Endothelial cell (in vitro differentiated cells): Measurements from ENCODE around the gene ZMIZ1. TPM values are rescaled to one million over a fixed set of nuclear protein-coding genes. Genes with fewer than 3 reads are reported as not detected.
A peak's percentile ranks its signal among the peaks of the same experiment; 100 is the strongest.

Experiments used
- DNase-seq: peaks from one replicate; pipeline ENCODE4 v3.0.0; 2021; ENCODE audit warnings: low spot score
- H3K27ac Mint-ChIP-seq: one replicate; pipeline ENCODE4 v1.8.0; 2021; ENCODE audit warnings: mixed read lengths, inconsistent platforms; ENCODE audit not compliant: unreplicated experiment
- H3K27me3 Mint-ChIP-seq: one replicate; pipeline ENCODE4 v1.8.0; 2021; ENCODE audit warnings: mild to moderate bottlenecking, moderate library complexity, mixed read lengths, inconsistent platforms; ENCODE audit not compliant: unreplicated experiment
- H3K36me3 Mint-ChIP-seq: one replicate; pipeline ENCODE4 v1.8.0; 2021; ENCODE audit warnings: mild to moderate bottlenecking, low read depth, mixed read lengths, inconsistent platforms; ENCODE audit not compliant: unreplicated experiment
- H3K4me1 Mint-ChIP-seq: one replicate; pipeline ENCODE4 v1.8.0; 2021; ENCODE audit warnings: mild to moderate bottlenecking, mixed read lengths, inconsistent platforms; ENCODE audit not compliant: unreplicated experiment
- H3K4me3 Mint-ChIP-seq: one replicate; pipeline ENCODE4 v1.8.0; 2021; ENCODE audit warnings: mild to moderate bottlenecking, mixed read lengths, inconsistent platforms; ENCODE audit not compliant: unreplicated experiment
- H3K9me3 Mint-ChIP-seq: one replicate; pipeline ENCODE4 v1.8.0; 2021; ENCODE audit warnings: mixed read lengths, inconsistent platforms; ENCODE audit not compliant: unreplicated experiment
- total RNA-seq: library from RNA; stranded (reverse); fragmentation: NEBNext Ultra II Directional; extraction: Animal tissue kit (Norgen Biotek cat#: 25700); gene quantifications from one replicate; pipeline ENCODE4 v1.2.1, GENCODE V29; 2021; ENCODE audit not compliant: unreplicated experiment
- TF ChIP-seq, protein P1 (sequence below): fragments of 200-600 bp; sonication (generic); IDR thresholded peaks from one replicate; pipeline ENCODE4 v1.5.0; 2021; ENCODE audit warnings: antibody characterized with exemption; ENCODE audit not compliant: unreplicated experiment

ZMIZ1 gene
- total RNA-seq, 1 donor from 2014 or later: 102 TPM

DNA sequence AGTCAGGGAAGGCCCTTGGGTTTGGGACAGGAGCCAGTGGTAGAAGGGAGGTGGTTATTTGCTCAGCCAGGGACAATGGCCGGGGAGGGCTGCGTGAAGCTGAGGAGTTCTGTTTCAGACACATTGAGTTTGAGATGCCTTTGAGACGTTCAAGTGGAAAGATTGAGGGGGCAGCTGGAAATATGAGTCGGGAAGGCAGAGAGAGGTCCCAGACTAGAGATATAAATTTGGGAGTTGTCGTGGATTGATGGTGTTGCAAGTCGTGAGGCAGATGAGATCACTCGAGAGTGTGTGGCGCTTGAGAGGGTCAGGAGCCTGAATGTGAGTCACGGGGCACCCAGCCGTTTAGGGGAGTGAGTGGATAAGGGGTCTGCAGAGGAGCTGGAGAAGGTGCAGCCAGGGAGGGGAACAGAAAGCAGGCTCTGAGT, 73.3 kb downstream of the ZMIZ1 start:
- peaks cover 23% of the 10 kb centered on the region for H3K36me3 Mint-ChIP-seq
- H3K4me3 Mint-ChIP-seq: peak overlapping the region; percentile 47
- DNase-seq: no peak
- H3K9me3 Mint-ChIP-seq: no peaks in the 10 kb centered on the region
- H3K4me1 Mint-ChIP-seq: peaks cover 41% of the 10 kb centered on the region
- peaks cover 17% of the 10 kb centered on the region for H3K27me3 Mint-ChIP-seq
- TF ChIP-seq, protein P1, sequence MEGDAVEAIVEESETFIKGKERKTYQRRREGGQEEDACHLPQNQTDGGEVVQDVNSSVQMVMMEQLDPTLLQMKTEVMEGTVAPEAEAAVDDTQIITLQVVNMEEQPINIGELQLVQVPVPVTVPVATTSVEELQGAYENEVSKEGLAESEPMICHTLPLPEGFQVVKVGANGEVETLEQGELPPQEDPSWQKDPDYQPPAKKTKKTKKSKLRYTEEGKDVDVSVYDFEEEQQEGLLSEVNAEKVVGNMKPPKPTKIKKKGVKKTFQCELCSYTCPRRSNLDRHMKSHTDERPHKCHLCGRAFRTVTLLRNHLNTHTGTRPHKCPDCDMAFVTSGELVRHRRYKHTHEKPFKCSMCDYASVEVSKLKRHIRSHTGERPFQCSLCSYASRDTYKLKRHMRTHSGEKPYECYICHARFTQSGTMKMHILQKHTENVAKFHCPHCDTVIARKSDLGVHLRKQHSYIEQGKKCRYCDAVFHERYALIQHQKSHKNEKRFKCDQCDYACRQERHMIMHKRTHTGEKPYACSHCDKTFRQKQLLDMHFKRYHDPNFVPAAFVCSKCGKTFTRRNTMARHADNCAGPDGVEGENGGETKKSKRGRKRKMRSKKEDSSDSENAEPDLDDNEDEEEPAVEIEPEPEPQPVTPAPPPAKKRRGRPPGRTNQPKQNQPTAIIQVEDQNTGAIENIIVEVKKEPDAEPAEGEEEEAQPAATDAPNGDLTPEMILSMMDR: no peak
- no peak overlapping the region for H3K27ac Mint-ChIP-seq

DNA sequence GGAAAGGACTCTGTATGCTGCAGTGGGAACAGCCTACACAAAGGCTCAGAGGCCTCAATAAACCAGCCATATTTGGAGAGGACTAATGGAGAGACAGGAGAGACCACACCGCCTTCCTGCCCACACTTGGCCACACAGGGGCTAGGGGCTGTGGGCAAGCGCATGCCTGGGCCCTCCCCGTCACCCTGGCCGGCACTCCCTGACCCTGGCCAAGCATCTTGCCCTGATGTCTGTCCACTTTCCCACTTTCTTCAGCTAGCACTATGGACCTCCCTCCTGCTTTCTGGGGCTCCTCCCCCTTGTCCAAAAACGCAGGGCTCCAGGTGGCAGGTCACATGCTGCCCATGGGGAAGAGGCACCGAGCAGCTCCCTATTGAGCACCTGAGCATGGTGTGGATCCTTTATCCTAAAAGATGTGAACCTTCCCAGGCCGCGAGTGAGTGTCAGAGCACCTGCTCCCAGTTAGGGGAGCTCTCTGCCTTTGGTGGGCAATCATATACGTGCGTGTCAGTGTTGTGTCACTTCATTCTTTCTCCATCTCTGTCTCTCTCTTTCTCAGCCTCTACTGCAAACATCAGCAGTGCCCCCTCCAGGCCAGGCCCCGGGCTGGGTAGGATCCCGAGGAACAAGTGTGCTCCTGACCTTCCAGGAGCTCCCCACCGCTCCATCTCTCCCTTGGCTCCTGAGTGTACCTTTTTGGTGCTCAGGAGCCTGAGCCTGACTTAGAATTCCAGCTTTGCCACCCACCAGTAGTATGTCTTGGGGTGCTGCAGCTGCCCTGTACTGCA, 74.0 kb downstream of the ZMIZ1 start:
- peaks cover 23% of the 10 kb centered on the region for H3K36me3 Mint-ChIP-seq
- no peak for DNase-seq
- peaks cover 43% of the 10 kb centered on the region for H3K4me1 Mint-ChIP-seq
- H3K9me3 Mint-ChIP-seq: no peaks in the 10 kb centered on the region
- H3K27ac Mint-ChIP-seq: no peak overlapping the region
- peaks cover 17% of the 10 kb centered on the region for H3K27me3 Mint-ChIP-seq
- TF ChIP-seq, protein P1: no peak
- H3K4me3 Mint-ChIP-seq: no peak overlapping the region

DNA sequence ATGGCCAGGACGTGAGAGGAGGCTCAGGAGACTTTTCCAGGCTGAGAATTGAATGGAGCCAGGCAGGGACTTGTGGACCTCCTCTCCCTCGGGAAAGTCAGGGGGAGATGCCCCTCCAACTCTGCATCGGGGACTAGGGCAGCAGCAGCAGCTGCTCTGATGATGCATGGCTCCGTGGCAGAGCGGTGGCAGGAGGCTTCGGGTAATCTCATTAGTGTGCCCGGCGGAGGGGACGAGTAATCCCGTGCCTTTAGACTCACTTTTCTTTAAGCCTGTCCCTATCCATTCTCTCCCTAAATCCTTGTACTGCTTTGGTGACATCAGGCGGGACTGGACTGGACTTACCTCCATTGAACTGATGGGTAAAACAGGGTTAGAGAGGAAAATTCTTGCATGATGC, 75.1 kb downstream of the ZMIZ1 start:
- Mint-ChIP-seq H3K4me1 (peaks cover 37% of the 10 kb centered on the region), H3K9me3 (no peaks in the 10 kb centered on the region), H3K27me3 (peaks cover 13% of the 10 kb centered on the region)

DNA sequence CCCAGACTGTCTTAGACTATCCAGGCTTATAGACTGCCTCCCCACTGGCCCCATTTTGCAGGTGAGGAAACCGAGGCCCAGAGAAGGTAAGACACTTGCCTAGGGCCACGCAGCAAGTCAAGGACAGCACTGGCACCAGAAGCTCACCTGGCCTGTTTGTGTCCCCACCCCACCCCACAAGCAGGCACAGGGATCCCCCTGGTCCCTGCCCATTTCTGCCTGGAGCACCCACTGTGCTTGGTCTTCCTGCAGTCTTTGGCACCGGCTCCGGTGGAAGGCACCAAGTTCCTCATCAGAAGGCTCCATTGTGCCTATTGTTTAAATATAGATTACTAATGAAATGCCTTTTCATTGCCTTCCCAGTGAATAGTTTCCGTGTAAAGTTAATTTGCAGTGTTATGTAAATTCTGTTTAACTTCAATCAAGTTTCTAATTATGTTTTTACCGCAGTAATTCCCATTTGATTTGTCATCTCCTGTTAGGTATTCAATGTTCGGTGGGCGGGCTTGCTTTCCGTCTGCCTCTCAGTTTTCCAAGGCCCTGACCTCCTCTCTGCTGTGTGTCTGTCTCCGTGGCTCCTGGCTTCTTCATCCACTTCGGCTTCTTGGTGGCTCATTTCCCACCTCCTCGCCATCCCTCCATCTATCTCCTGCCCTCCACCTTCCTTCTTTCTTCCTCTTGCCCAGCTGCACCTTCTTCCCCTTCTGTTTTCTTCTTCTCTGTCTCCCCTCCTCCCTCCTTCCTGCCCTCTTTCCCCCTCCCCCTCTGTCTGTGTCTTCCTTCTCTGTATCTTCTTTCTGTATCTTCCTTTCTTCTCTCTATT, 75.8 kb downstream of the ZMIZ1 start:
- Mint-ChIP-seq H3K4me3 (peak overlapping the region; percentile 4), H3K27me3 (peaks cover 13% of the 10 kb centered on the region), H3K36me3 (peaks cover 26% of the 10 kb centered on the region), H3K9me3 (no peaks in the 10 kb centered on the region), H3K4me1 (peaks cover 36% of the 10 kb centered on the region), H3K27ac (no peak overlapping the region)
- TF ChIP-seq, protein P1: no peak
- no peak for DNase-seq

More for the DNA sequence above, 75.1 kb downstream of the ZMIZ1 start:
- Mint-ChIP-seq H3K4me3 (no peak overlapping the region), H3K36me3 (peaks cover 26% of the 10 kb centered on the region), H3K27ac (no peak overlapping the region)
- DNase-seq: no peak
- TF ChIP-seq, protein P1: no peak

DNA sequence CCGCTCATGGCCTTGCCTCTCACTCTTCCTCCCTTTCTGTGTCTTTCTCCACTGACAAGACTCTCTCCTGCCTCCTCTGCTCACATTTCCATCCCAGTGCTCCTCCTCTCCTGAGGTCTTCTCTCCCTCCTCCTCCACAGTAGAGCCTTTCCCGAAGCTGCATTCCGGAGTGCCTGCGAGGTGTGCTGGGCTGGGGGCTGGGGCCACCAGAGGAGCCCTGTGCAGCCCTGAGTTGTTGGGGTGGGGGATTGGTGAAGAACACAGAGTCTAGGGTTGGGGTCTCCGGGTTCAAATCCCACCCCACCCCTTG, 76.4 kb downstream of the ZMIZ1 start:
- Mint-ChIP-seq H3K4me3 (no peak overlapping the region), H3K27me3 (peaks cover 12% of the 10 kb centered on the region), H3K27ac (no peak overlapping the region), H3K4me1 (peaks cover 36% of the 10 kb centered on the region), H3K9me3 (no peaks in the 10 kb centered on the region), H3K36me3 (peaks cover 26% of the 10 kb centered on the region)
- TF ChIP-seq, protein P1: no peak
- no peak for DNase-seq
